CD14-positive monocyte (primary cell): ENCODE data around the gene MINK1. TPM values are rescaled to one million over a fixed set of nuclear protein-coding genes. Genes with fewer than 3 reads are reported as not detected.
A peak's percentile ranks its signal among the peaks of the same experiment; 100 is the strongest.

ENCODE experiments used
- DNase-seq, 3 donors: peaks; one replicate each; pipeline ENCODE4 v3.0.0-alpha.2; 2011 to 2022
- H2AFZ ChIP-seq: 2 replicates; pipeline ENCODE4 v1.6.0; 2012; ENCODE audit warnings: mild to moderate bottlenecking, low read depth, low read length, inconsistent platforms; ENCODE audit not compliant: insufficient read depth, poor library complexity, severe bottlenecking
- H3K27ac ChIP-seq, 2 donors: 1 replicate in 1 of 2; 2 replicates in 1 of 2; pipeline ENCODE4 v1.5.1; 2012 to 2013; ENCODE audit warnings: low read length in 2 of 2, control low read depth in 1 of 2, inconsistent platforms in 1 of 2, low read depth in 1 of 2, mild to moderate bottlenecking in 1 of 2
- H3K27me3 ChIP-seq, 2 donors: one replicate each; pipeline versions ENCODE4 v1.6.0 to v1.6.1; 2011 to 2013; ENCODE audit warnings: low read length in 2 of 2; ENCODE audit not compliant: control insufficient read depth in 2 of 2, insufficient read depth in 2 of 2
- H3K36me3 ChIP-seq, 2 donors: replicated peaks in 1 of 2; 1 replicate in 1 of 2; 2 replicates in 1 of 2; pipeline versions ENCODE4 v1.5.1 to v1.6.1; 2012 to 2013; ENCODE audit warnings: low read length in 2 of 2, control low read depth in 1 of 2, inconsistent platforms in 1 of 2, mild to moderate bottlenecking in 1 of 2; ENCODE audit not compliant: insufficient read depth in 2 of 2, control insufficient read depth in 1 of 2
- H3K4me1 ChIP-seq, 2 donors: 1 replicate in 1 of 2; 2 replicates in 1 of 2; pipeline versions ENCODE4 v1.5.1 to v1.6.1; 2012 to 2013; ENCODE audit warnings: low read length in 2 of 2, control low read depth in 1 of 2, inconsistent platforms in 1 of 2, mild to moderate bottlenecking in 1 of 2, moderate library complexity in 1 of 2; ENCODE audit not compliant: insufficient read depth in 2 of 2, control insufficient read depth in 1 of 2
- H3K4me2 ChIP-seq: replicated peaks from 2 replicates; pipeline ENCODE3; 2012; ENCODE audit warnings: low read length, moderate library complexity, mild to moderate bottlenecking; ENCODE audit not compliant: poor library complexity, severe bottlenecking; ENCODE audit errors: extremely low read depth
- H3K4me3 ChIP-seq, 3 experiments: fragments of 200-600 bp in 1 of 3; sonication (generic) in 1 of 3; replicated peaks in 1 of 3; 1 replicate in 2 of 3; 2 replicates in 1 of 3; pipeline ENCODE4 v1.5.1; 2011 to 2013; ENCODE audit warnings: low read length in 3 of 3, mild to moderate bottlenecking in 3 of 3, control low read depth in 2 of 3, low read depth in 2 of 3, inconsistent platforms in 1 of 3, moderate library complexity in 1 of 3
- H3K79me2 ChIP-seq: 2 replicates; pipeline ENCODE4 v1.6.0; 2012; ENCODE audit warnings: mild to moderate bottlenecking, control low read depth, inconsistent platforms, low read length, moderate library complexity; ENCODE audit not compliant: insufficient read depth
- H3K9ac ChIP-seq: 2 replicates; pipeline ENCODE4 v1.6.0; 2017; ENCODE audit warnings: low read length, mild to moderate bottlenecking; ENCODE audit not compliant: insufficient read depth, poor library complexity, severe bottlenecking
- H3K9me3 ChIP-seq, 2 donors: replicated peaks in 1 of 2; 1 replicate in 1 of 2; 2 replicates in 1 of 2; pipeline versions ENCODE4 v1.5.1 to v1.6.1; 2012 to 2013; ENCODE audit warnings: low read length in 2 of 2, control low read depth in 1 of 2; ENCODE audit not compliant: control insufficient read depth in 1 of 2, insufficient read depth in 1 of 2
- H4K20me1 ChIP-seq: 2 replicates; pipeline ENCODE4 v1.6.0; 2012; ENCODE audit warnings: mild to moderate bottlenecking, low read length, control low read depth, moderate library complexity; ENCODE audit not compliant: insufficient read depth
- H3K27ac Mint-ChIP-seq, 7 donors: one replicate each; pipeline ENCODE4 v1.8.0; 2020; ENCODE audit warnings: mild to moderate bottlenecking in 7 of 7, mixed read lengths in 7 of 7, moderate library complexity in 6 of 7, inconsistent platforms in 2 of 7
- H3K27me3 Mint-ChIP-seq, 3 donors: one replicate each; pipeline ENCODE4 v1.8.0; 2021 to 2022; ENCODE audit warnings: low read depth in 3 of 3, mild to moderate bottlenecking in 3 of 3, mixed read lengths in 3 of 3, moderate library complexity in 3 of 3, inconsistent platforms in 1 of 3
- H3K36me3 Mint-ChIP-seq, 2 donors: one replicate each; pipeline ENCODE4 v1.8.0; 2020; ENCODE audit warnings: mixed read lengths in 2 of 2, inconsistent platforms in 1 of 2, mild to moderate bottlenecking in 1 of 2
- H3K4me1 Mint-ChIP-seq: one replicate; pipeline ENCODE4 v1.8.0; 2020; ENCODE audit warnings: mild to moderate bottlenecking, mixed read lengths
- H3K4me3 Mint-ChIP-seq, 2 donors: one replicate each; pipeline ENCODE4 v1.8.0; 2020; ENCODE audit warnings: mild to moderate bottlenecking in 2 of 2, mixed read lengths in 2 of 2, moderate library complexity in 1 of 2
- H3K9me3 Mint-ChIP-seq, 7 donors: one replicate each; pipeline ENCODE4 v1.8.0; 2020 to 2022; ENCODE audit warnings: mixed read lengths in 7 of 7, mild to moderate bottlenecking in 6 of 7, moderate library complexity in 6 of 7, inconsistent platforms in 2 of 7
- CTCF ChIP-seq: fragments of 200-600 bp; IDR thresholded peaks from one replicate; pipeline ENCODE4 v1.8.0; 2022; ENCODE audit warnings: antibody characterized with exemption, mild to moderate bottlenecking
- WGBS: methylation state at CpG from one replicate; pipeline ENCODE4 v1.1.5; 2013; ENCODE audit warnings: missing lambda C conversion rate; ENCODE audit not compliant: insufficient coverage; 5-methylcytosine and 5-hydroxymethylcytosine counted together
- intact Hi-C, 2 donors: fragments of 100-400 bp; cut with micrococcal nuclease; formaldehyde crosslinking; loops; one replicate each; pipeline versions ENCODE4 v1.15.0 to v1.15.1; 2023
- polyA plus RNA-seq, 3 donors: library from polyadenylated mRNA; depleted of rRNA in 1 of 3; unstranded in 2 of 3; stranded (reverse) in 1 of 3; fragments of 300-500 nt in 2 of 3; fragments of >200 nt in 1 of 3; fragmentation: Illumina TruSeq in 2 of 3; gene quantifications; 1 replicate in 2 of 3; 2 replicates in 1 of 3; pipeline ENCODE4 v1.2.3, GENCODE V29; 2012 to 2021

The MINK1 gene
- polyA plus RNA-seq, 3 donors: 3.2 to 159 (median 7.2) TPM

GRCh38 chr17:4839965-4840892, 7.1 kb downstream of the MINK1 start:
- Histone ChIP-seq H2AFZ (no peak overlapping the region), H3K27me3 (no peaks in the 10 kb centered on the region), H3K4me2 (no peak overlapping the region), H3K27ac (no peak overlapping the region), H4K20me1 (peaks cover 7% of the 10 kb centered on the region), H3K79me2 (peaks cover 77% of the 10 kb centered on the region), H3K9me3 (no peaks in the 10 kb centered on the region), H3K4me3 (no peak overlapping the region), H3K36me3 (peaks cover 10 to 31% of the 10 kb centered on the region in 2 donors), H3K9ac (no peak overlapping the region), H3K4me1 (peaks cover 43 to 57% of the 10 kb centered on the region in 2 donors)
- intact Hi-C loops: loop anchor here (5.0 to 10.0 kb wide), 4 partner anchors 32 to 45 kb away; partner anchors contain the start of gene PSMB6 (in 2 of the 2)
- no peak for TF ChIP-seq CTCF
- WGBS: 19% methylated on average over 4 of the region's 8 CpGs
- H3K27me3 Mint-ChIP-seq: peaks cover 0 to 3% (median 0%) of the 10 kb centered on the region in 3 donors
- peaks cover 51% of the 10 kb centered on the region in 2 donors for H3K36me3 Mint-ChIP-seq
- H3K4me1 Mint-ChIP-seq: peaks cover 69% of the 10 kb centered on the region
- no peak overlapping the region for H3K4me3 Mint-ChIP-seq
- DNase-seq: no peak
- peak overlapping the region in 3 of 7 donors; percentile 12 to 87 (median 70) for H3K27ac Mint-ChIP-seq
- no peaks in the 10 kb centered on the region for H3K9me3 Mint-ChIP-seq

GRCh38 chr17:4840893-4841242, 7.7 kb downstream of the MINK1 start:
- no peak for TF ChIP-seq CTCF
- Histone ChIP-seq H3K9me3 (no peaks in the 10 kb centered on the region), H3K9ac (no peak overlapping the region), H3K36me3 (peaks cover 10 to 31% of the 10 kb centered on the region in 2 donors), H3K4me2 (no peak overlapping the region), H3K4me1 (peaks cover 43 to 57% of the 10 kb centered on the region in 2 donors), H3K27ac (no peak overlapping the region), H3K4me3 (no peak overlapping the region), H3K79me2 (peaks cover 75% of the 10 kb centered on the region), H4K20me1 (peaks cover 1% of the 10 kb centered on the region), H2AFZ (no peak overlapping the region), H3K27me3 (no peaks in the 10 kb centered on the region)
- peaks cover 69% of the 10 kb centered on the region for H3K4me1 Mint-ChIP-seq
- H3K36me3 Mint-ChIP-seq: peaks cover 52% of the 10 kb centered on the region in 2 donors
- no peaks in the 10 kb centered on the region for H3K9me3 Mint-ChIP-seq
- intact Hi-C loops: loop anchor here in 1 of 2 donors (10.0 kb wide), 1 partner anchor 46 kb away; the partner anchor contains the start of gene PSMB6
- peak overlapping the region in 4 of 7 donors; percentile 20 to 87 (median 69) for H3K27ac Mint-ChIP-seq
- H3K4me3 Mint-ChIP-seq: no peak overlapping the region
- 67% methylated on average over 10 of the region's 10 CpGs for WGBS
- no peak for DNase-seq
- peaks cover 0 to 3% (median 2%) of the 10 kb centered on the region in 3 donors for H3K27me3 Mint-ChIP-seq
